GM12878 (cell line): Measurements from ENCODE around the gene SPOCK1. TPM values are rescaled to one million over a fixed set of nuclear protein-coding genes. Genes with fewer than 3 reads are reported as not detected.

Source experiments
- ATF3 ChIP-seq: IDR thresholded peaks from 2 replicates; pipeline ENCODE4 v1.6.1; 2011; ENCODE audit warnings: low read depth, mild to moderate bottlenecking, low read length, moderate library complexity, borderline replicate concordance; ENCODE audit errors: extremely low read depth
- CBX3 ChIP-seq: fragments of 200-600 bp; sonication (generic); IDR thresholded peaks from 2 replicates; pipeline ENCODE4 v1.6.1; 2016; ENCODE audit warnings: low read depth, borderline replicate concordance
- E2F8 ChIP-seq: fragments of 450-650 bp; IDR thresholded peaks from 2 replicates; pipeline ENCODE4 v1.6.1; 2018; ENCODE audit warnings: mild to moderate bottlenecking, low read depth, moderate library complexity; ENCODE audit not compliant: partially characterized antibody
- HCFC1 ChIP-seq: fragments of 150-350 bp; IDR thresholded peaks from 2 replicates; pipeline ENCODE4 v1.6.1; 2014; ENCODE audit warnings: low read length
- HDGF ChIP-seq: fragments of 450-650 bp; IDR thresholded peaks from 2 replicates; pipeline ENCODE4 v1.6.1; 2016; ENCODE audit warnings: antibody characterized with exemption
- MTA3 ChIP-seq: IDR thresholded peaks from 2 replicates; pipeline ENCODE4 v1.6.1; 2012; ENCODE audit warnings: low read length, inconsistent platforms, borderline replicate concordance
- RFX5 ChIP-seq: IDR thresholded peaks from 2 replicates; pipeline ENCODE4 v1.6.1; 2011; ENCODE audit warnings: low read depth, low read length, improper control_type of control experiment
- ZBTB40 ChIP-seq: fragments of 450-650 bp; IDR thresholded peaks from 2 replicates; pipeline ENCODE4 v1.6.1; 2016; ENCODE audit warnings: mild to moderate bottlenecking, moderate library complexity, borderline replicate concordance
- polyA plus RNA-seq, 11 experiments: library from polyadenylated mRNA; depleted of rRNA in 4 of 11; unstranded in 6 of 11; stranded (reverse) in 5 of 11; fragments of >200 nt; fragmentation: Nextera tagmentation in 4 of 11; fragmentation: Illumina TruSeq in 1 of 11; extraction: Ambion mirVana in 4 of 11; extraction: Trizol in 1 of 11; gene quantifications; 1 replicate in 1 of 11; 2 replicates in 10 of 11; pipeline versions ENCODE4 v1.2.1 to v1.2.3, GENCODE V29; 2011 to 2016; ENCODE audit warnings: inconsistent platforms in 2 of 11, missing spikeins in 2 of 11, low read depth in 1 of 11
- total RNA-seq, 4 experiments: library from RNA; depleted of rRNA in 3 of 4; stranded (reverse); fragments of >200 nt in 3 of 4; fragmentation: Illumina TruSeq in 1 of 4; extraction: Trizol in 1 of 4; gene quantifications; 2 replicates each; pipeline versions ENCODE4 v1.2.1 to v1.2.3, GENCODE V29; 2013 to 2021

SPOCK1 gene
- total and polyA plus RNA-seq, 10 of the 15 experiments (the other 5 are each of a cell fraction or from before 2014, with no cell fraction given): 0.06 to 0.68 (median 0.25) TPM; not detected in 3

- TF ChIP-seq ZBTB40: no peak
- no peak for TF ChIP-seq CBX3
- TF ChIP-seq RFX5: no peak
- no peak for TF ChIP-seq E2F8
- TF ChIP-seq HDGF: no peak
- TF ChIP-seq MTA3: no peak
- no peak for TF ChIP-seq HCFC1
- TF ChIP-seq ATF3: no peak
These were observed 310.6 kb downstream of the SPOCK1 start (continued) for GRCh38 chr5:137188566-137188965.
